Endothelial cell of umbilical vein (primary cell): ENCODE data around the gene AKAP6. TPM values are rescaled to one million over a fixed set of nuclear protein-coding genes. Genes with fewer than 3 reads are reported as not detected.

Experiments
- BruUV-seq: library from RNA; stranded (reverse); fragments of 400-500 nt; replicated peaks from 2 replicates; lab custom pipeline; 2021; lab: Mats Ljungman, UMichigan
- CTCF ChIA-PET: fragments of 300-600, 350-600 bp; sonication (Branson Sonifier 250); formaldehyde crosslinking; loops from one replicate; lab custom pipeline; 2021; ENCODE audit warnings: antibody characterized with exemption, inconsistent platforms; lab: Charles Lee
- POLR2A ChIA-PET: fragments of 300-600, 350-600 bp; sonication (Branson Sonifier 250); formaldehyde crosslinking; loops from one replicate; lab custom pipeline; 2021; ENCODE audit warnings: antibody characterized with exemption, inconsistent platforms; lab: Charles Lee
- DNase-seq: peaks from one replicate; pipeline ENCODE4 v3.0.0-alpha.2; 2011; ENCODE audit warnings: low read depth, low spot score
- FAIRE-seq: peaks from 2 replicates; lab custom pipeline; 2011; peaks lifted over from hg19 to GRCh38; lab: Jason Lieb, UNC
- H2AFZ ChIP-seq: 2 replicates; pipeline ENCODE4 v1.6.0; 2012; ENCODE audit warnings: low read depth, low read length, control low read depth, inconsistent platforms
- H3K27ac ChIP-seq: 2 replicates; pipeline ENCODE4 v1.5.1; 2011; ENCODE audit warnings: low read depth, mild to moderate bottlenecking, control low read depth, low read length, moderate library complexity; ENCODE audit not compliant: insufficient read depth
- H3K27me3 ChIP-seq, 2 experiments: 2 replicates each; pipeline versions ENCODE4 v1.6.0 to v1.6.1; 2011; ENCODE audit warnings: low read length in 2 of 2, mixed read lengths in 1 of 2; ENCODE audit not compliant: control insufficient read depth in 2 of 2, insufficient read depth in 2 of 2
- H3K36me3 ChIP-seq, 2 experiments: 2 replicates in 1 of 2; 3 replicates in 1 of 2; pipeline ENCODE4 v1.5.1; 2011; ENCODE audit warnings: low read length in 2 of 2, mild to moderate bottlenecking in 1 of 2, moderate library complexity in 1 of 2; ENCODE audit not compliant: control insufficient read depth in 2 of 2, insufficient read depth in 2 of 2; ENCODE audit errors: extremely low read depth in 1 of 2
- H3K4me1 ChIP-seq: 3 replicates; pipeline ENCODE4 v1.5.1; 2011; ENCODE audit warnings: mild to moderate bottlenecking, low read length; ENCODE audit not compliant: control insufficient read depth, insufficient read depth; ENCODE audit errors: extremely low read depth
- H3K4me2 ChIP-seq: 2 replicates; pipeline ENCODE4 v1.6.1; 2011; ENCODE audit warnings: low read length, control low read depth, mixed read lengths; ENCODE audit not compliant: insufficient read depth
- H3K4me3 ChIP-seq, 3 experiments: fragments of 200-600 bp in 1 of 3; sonication (generic), shearing (Covaris generic) in 1 of 3; replicated peaks in 1 of 3; 2 replicates each; pipeline ENCODE4 v1.5.1; 2011 to 2016; ENCODE audit warnings: control low read depth in 3 of 3, low read length in 3 of 3, mild to moderate bottlenecking in 2 of 3, inconsistent platforms in 1 of 3, low read depth in 1 of 3, moderate library complexity in 1 of 3; ENCODE audit not compliant: insufficient read depth in 1 of 3
- H3K79me2 ChIP-seq: 2 replicates; pipeline ENCODE4 v1.6.0; 2012; ENCODE audit warnings: low read length, inconsistent platforms; ENCODE audit not compliant: control insufficient read depth, insufficient read depth
- H3K9ac ChIP-seq: replicated peaks from 2 replicates; pipeline ENCODE3; 2011; ENCODE audit warnings: low read length, control low read depth; ENCODE audit not compliant: insufficient read depth; ENCODE audit errors: extremely low read depth
- H3K9me1 ChIP-seq: replicated peaks from 3 replicates; pipeline ENCODE4 v1.6.0; 2011; ENCODE audit warnings: mild to moderate bottlenecking, low read length; ENCODE audit not compliant: control insufficient read depth, insufficient read depth; ENCODE audit errors: extremely low read depth
- H3K9me3 ChIP-seq: replicated peaks from 2 replicates; pipeline ENCODE4 v1.5.1; 2012; ENCODE audit warnings: low read length, inconsistent platforms; ENCODE audit not compliant: control insufficient read depth, insufficient read depth
- H4K20me1 ChIP-seq: replicated peaks from 2 replicates; pipeline ENCODE3; 2011; ENCODE audit warnings: mild to moderate bottlenecking, low read length; ENCODE audit not compliant: control insufficient read depth, insufficient read depth; ENCODE audit errors: extremely low read depth
- CTCF ChIP-seq, 2 donors: IDR thresholded peaks; 1 replicate in 1 of 2; 2 replicates in 1 of 2; pipeline ENCODE4 v1.5.1; 2011; ENCODE audit warnings: low read length in 2 of 2, mild to moderate bottlenecking in 2 of 2, moderate library complexity in 2 of 2, control low read depth in 1 of 2, inconsistent platforms in 1 of 2, low read depth in 1 of 2; ENCODE audit not compliant: insufficient read depth in 1 of 2; ENCODE audit errors: extremely low read depth in 1 of 2
- EZH2 ChIP-seq: IDR thresholded peaks from 2 replicates; pipeline ENCODE4 v1.6.1; 2012; ENCODE audit warnings: borderline replicate concordance, low read depth, mild to moderate bottlenecking, moderate library complexity, low read length, inconsistent platforms; ENCODE audit not compliant: severe bottlenecking
- FOS ChIP-seq: IDR thresholded peaks from 2 replicates; pipeline ENCODE4 v1.6.1; 2011; ENCODE audit warnings: mild to moderate bottlenecking, low read length, moderate library complexity, borderline replicate concordance; ENCODE audit not compliant: insufficient read depth
- GATA2 ChIP-seq: IDR thresholded peaks from 2 replicates; pipeline ENCODE4 v1.7.0; 2011; ENCODE audit warnings: low read depth, mild to moderate bottlenecking, moderate library complexity, mixed read lengths, low read length; ENCODE audit not compliant: insufficient read length, insufficient read depth
- JUN ChIP-seq: IDR thresholded peaks from 2 replicates; pipeline ENCODE4 v1.6.1; 2011; ENCODE audit warnings: borderline replicate concordance, low read depth; ENCODE audit not compliant: insufficient read length, insufficient read depth
- MAX ChIP-seq: IDR thresholded peaks from 2 replicates; pipeline ENCODE4 v1.6.1; 2011; ENCODE audit not compliant: insufficient read depth, insufficient read length
- MYC ChIP-seq: IDR thresholded peaks from one replicate; pipeline ENCODE4 v1.6.1; 2011; ENCODE audit warnings: mild to moderate bottlenecking, low read depth, low read length
- POLR2A ChIP-seq: IDR thresholded peaks from 2 replicates; pipeline ENCODE4 v1.6.1; 2012; ENCODE audit warnings: low read depth, mild to moderate bottlenecking, control low read depth, low read length
- POLR2AphosphoS5 ChIP-seq: IDR thresholded peaks from 2 replicates; pipeline ENCODE4 v1.6.1; 2012; ENCODE audit warnings: low read depth, mild to moderate bottlenecking, control low read depth, low read length, moderate library complexity; ENCODE audit not compliant: insufficient read depth
- dilution Hi-C: fragments of 300-500 bp; cut with MboI; formaldehyde crosslinking; loops from one replicate; pipeline ENCODE4 v1.15.0; 2019; ENCODE audit warnings: low sequenced_read_pairs; ENCODE audit not compliant: extremely low pct_ligation_motif_present
- intact Hi-C: fragments of 100-400 bp; cut with micrococcal nuclease; formaldehyde crosslinking; loops from one replicate; pipeline ENCODE4 v1.10.0; 2022
- polyA plus RNA-seq, 4 experiments: library from polyadenylated mRNA; depleted of rRNA in 3 of 4; stranded (reverse) in 3 of 4; unstranded in 1 of 4; fragments of >200 nt; gene quantifications; 2 replicates each; pipeline versions ENCODE4 v1.2.1 to v1.2.3, GENCODE V29; 2011 to 2012; ENCODE audit warnings: missing spikeins in 1 of 4
- total RNA-seq: library from RNA; stranded (reverse); gene quantifications from 2 replicates; pipeline ENCODE4 v1.2.3, GENCODE V29; 2021

AKAP6 gene
- total and polyA plus RNA-seq, 2 donors (not counting 3 experiments of a cell fraction or from before 2014, with no cell fraction given) = 0.03 to 0.49 TPM

GRCh38 chr14:32677129-32677780 lies 348.2 kb downstream of the AKAP6 start:
- no TSS peak for BruUV-seq
- ChIA-PET CTCF (no interaction called here), POLR2A (no interaction called here)
- H2AFZ ChIP-seq = no peak overlapping the region
- H4K20me1 ChIP-seq = no peaks in the 10 kb centered on the region
- H3K36me3 ChIP-seq = no peaks in the 10 kb centered on the region
- intact Hi-C loops = no loop called here
- peaks cover 0 to 2% of the 10 kb centered on the region in 2 experiments for H3K27me3 ChIP-seq
- no peaks in the 10 kb centered on the region for H3K4me1 ChIP-seq
- no peaks in the 10 kb centered on the region for H3K79me2 ChIP-seq
- TF ChIP-seq JUN (no peak), POLR2A (no peak), EZH2 (no peak), CTCF (IDR thresholded peaks at IDR 0.05; ENCODE audit: extremely low read depth in 1 of 2, insufficient read depth in 1 of 2, low read depth in 1 of 2, low read length in 2 of 2) (no peak), FOS (no peak), POLR2AphosphoS5 (no peak), GATA2 (no peak), MAX (no peak), MYC (no peak)
- DNase-seq (no peak), FAIRE-seq (no peak)
- no peak overlapping the region for H3K9ac ChIP-seq
- no peak overlapping the region for H3K4me3 ChIP-seq
- dilution Hi-C loops = no loop called here
- H3K27ac ChIP-seq = no peak overlapping the region
- no peaks in the 10 kb centered on the region for H3K9me1 ChIP-seq
- H3K4me2 ChIP-seq = no peak overlapping the region
- H3K9me3 ChIP-seq = no peaks in the 10 kb centered on the region
